ENCODE results near the gene IL1RN.

Gene IL1RN

GRCh38 chr2:113104054-113104611 lies 23.3 kb upstream of the IL1RN start:
- DNase-seq, result peak; percentile 71

DNA sequence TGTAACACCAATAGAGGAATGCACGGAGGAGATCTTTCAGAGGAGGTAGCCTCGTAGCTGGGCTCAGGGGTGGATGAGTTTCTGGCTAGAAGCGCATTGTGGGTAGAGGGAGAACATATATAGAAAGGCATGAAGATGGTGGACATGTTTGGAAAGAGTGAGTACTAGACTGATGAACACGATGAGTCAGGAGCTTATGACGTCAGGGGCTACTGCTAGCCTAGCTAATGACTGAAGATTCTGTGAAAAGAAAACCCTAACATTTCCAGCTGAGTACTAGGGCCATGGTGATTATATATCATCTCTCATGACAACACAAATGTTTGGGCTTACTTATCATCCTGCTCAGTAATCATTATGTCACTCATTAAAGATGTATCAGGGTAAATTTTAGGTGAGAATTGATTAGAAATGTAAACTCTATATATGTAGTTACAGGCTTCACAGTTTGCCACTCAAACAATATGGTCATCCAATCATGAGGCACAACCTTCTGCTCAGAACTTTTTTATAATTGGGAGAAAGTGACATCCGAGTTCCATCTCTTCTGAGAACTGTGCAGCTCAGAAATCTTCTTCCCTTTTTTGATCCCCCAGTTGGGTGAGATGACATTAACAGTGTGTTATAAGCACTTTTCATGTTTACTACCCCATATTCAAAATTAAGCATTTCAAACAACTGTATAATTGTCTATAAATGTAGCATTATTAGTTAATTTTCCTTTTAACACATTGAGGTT lies 22.2 kb upstream of the IL1RN start:
- DNase-seq, result no peak

DNA sequence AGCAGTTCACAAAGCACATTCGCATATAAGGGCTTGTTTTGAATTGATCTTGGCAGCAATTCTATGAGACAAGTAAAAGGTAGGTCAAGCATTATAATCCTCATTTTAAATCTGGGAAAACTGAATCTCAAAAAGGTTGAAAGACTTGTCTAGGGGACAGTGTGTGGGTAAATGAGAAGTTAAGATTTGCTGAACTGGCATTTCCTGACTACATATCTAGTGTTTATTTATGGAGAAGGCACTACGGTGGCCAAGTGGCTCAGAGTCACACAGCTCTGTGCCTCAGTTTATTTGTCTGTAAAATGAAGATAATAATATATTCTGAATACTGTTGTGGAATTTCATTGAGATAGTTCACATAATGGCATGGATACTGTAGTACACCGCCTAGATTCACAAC lies 16.3 kb upstream of the IL1RN start:
- no peak for DNase-seq

GRCh38 chr2:113111823-113112287 lies 15.5 kb upstream of the IL1RN start:
- no peak for DNase-seq

DNA sequence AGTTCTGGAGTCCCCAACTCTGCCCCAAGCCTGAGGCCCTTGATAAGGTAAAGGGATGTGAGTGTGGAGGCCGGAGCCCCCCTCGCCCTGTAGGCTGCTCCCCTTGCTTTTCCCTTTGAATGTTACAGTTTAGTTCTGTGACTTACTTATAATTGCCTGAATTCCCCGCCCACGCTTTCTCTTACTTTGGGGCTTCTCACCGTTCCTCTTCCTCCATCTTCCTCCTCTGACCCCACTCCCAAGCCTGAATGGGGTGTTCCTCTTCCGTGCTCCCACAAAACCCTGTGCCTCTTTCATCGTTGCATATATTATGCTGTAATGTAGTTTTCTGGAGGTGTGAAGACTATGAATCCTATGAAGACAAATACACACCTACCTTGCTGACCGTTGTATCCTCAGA lies 15.0 kb upstream of the IL1RN start:
- no peak for DNase-seq

DNA sequence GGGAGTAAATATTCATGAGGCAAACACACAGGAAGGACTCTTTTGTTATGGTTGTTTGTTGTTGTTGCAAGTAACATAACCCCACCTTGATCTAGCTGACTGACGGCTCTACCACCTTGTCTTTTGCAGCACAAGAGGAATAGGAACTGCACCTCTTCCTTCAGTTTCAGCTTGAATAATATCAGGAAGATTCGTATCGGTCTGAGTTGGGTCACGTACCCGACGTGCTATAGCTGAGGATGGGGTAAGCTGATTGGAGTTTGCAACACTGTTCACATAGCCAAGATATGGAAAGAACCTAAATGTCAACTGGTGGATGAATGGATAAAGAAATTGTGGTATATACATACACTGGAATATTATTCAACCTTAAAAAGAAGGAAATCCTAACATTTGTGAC lies 14.5 kb upstream of the IL1RN start:
- no peak for DNase-seq

DNA sequence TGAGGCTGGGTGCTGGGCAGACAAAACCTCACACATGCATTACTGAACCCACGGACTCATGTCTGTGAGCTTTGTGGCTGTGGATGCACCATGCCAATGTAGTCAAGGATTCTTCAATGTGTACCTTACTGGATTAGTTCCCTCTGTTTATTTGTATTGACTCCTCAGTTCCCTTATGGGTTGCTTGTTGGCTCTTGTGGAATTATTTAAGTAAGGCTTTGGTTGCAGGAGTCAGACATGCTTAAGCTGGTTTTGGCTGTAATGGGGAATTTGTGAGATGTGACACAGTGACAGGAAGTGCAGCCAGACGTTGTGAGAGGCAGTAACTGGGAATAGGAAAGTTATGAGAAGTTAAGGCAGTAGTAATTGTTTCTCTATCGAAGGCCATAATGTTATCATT lies 13.6 kb upstream of the IL1RN start:
- no peak for DNase-seq

- no peak for DNase-seq
Observed at GRCh38 chr2:113114224-113114945, 13.0 kb upstream of the IL1RN start.

- no peak for DNase-seq
Observed at GRCh38 chr2:113114996-113115395, 12.4 kb upstream of the IL1RN start.

GRCh38 chr2:113116100-113116958 lies 11.1 kb upstream of the IL1RN start:
- DNase-seq, result no peak

- DNase-seq, result no peak
Observed at GRCh38 chr2:113117541-113118262, 9.7 kb upstream of the IL1RN start.

DNA sequence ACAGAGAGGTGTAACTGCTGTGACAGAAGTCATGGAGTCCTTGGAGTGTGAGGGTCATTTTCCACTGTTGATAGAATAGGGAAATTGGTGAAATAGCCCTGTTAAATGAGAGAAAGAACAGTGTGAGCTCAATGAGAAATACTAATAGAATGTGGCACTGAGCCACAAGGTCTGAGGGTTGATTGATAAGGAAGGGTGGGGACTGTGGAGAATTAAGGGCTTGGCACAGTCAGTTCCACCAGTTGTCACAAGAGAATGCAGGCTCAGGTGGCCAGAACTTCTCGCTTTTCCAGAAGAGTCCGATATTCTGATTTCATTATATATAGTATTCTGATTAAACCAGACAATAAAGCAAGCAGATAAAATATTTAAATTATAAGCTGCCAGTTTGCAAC lies 9.1 kb upstream of the IL1RN start:
- no peak for DNase-seq

- no peak for DNase-seq
Observed at GRCh38 chr2:113119111-113119510, 8.3 kb upstream of the IL1RN start.

DNA sequence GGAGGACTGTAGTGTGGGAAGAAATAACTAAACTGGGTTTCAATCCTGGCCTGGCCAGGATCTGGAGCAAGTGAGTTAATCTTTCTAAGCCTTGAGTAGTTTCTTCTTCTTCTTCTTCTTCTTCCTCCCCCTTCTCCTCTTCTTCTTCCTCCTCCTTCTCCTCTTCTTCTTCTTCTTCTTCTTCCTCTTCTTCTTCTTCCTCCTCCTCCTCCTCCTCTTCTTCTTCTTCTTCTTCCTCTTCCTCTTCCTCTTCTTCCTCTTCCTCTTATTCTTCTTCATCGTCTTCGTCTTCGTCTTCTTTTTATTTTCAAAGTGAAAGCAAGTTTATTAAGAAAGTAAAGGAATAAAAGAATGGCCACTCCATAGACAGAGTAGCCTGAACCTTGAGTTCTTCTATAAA lies 6.5 kb upstream of the IL1RN start:
- DNase-seq, result no peak

DNA sequence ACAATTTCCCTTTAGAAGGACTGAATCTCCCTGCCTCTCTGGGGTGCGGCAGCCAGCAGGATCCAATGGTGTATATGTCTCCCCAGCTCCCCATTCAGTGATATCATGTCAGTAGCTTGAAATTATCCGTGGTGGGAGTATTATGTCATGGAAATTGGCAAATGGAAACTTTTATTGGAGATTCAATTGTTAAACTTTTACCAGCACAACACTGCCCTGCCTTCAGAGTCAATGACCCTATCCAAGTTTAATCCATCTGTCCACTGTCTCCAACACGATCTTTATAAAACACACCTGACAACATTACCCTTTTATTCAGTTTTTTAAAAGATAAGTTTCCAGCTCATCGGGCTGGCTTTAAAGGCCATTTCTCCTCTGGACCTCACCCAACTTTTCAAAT lies 5.0 kb upstream of the IL1RN start:
- no peak for DNase-seq

GRCh38 chr2:113123726-113124125 lies 3.7 kb upstream of the IL1RN start:
- no peak for DNase-seq

DNA sequence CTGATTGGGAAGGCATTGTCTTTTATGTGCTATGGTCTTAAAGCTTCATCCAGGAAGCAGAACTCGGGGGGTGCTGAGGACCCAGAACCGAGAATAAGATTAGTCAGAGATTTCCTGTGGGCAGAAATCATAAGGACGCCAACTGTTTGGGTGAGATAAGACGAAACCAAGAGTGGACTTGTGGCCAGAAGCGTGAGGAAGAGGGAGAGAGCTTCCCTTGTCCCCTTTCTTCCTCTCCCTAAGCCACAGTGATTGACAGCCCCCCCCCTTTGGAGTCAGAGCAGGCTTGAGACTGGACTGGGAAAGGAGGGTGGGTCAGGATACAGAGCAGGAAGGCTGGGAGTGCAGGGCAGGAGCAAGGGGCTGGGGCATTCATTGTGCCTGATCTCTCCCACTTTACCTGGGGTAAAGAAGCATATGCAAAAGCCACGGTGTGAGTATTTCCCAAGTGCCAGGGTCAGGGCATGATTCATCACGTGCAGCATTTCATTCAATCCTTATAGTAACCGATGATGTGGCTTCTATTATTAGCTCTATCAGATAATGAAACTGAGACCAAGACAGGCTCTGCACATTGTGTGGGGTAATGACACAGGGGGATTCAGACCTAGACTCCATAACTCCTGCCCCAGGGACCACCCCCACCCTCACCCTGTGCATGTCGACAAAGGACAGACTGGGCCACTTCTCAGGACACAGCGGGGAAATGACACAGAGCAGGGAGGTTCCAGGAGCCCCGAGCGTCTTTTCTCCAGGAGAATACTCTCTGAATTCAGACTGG lies 3.0 kb upstream of the IL1RN start:
- DNase-seq, result no peak

DNA sequence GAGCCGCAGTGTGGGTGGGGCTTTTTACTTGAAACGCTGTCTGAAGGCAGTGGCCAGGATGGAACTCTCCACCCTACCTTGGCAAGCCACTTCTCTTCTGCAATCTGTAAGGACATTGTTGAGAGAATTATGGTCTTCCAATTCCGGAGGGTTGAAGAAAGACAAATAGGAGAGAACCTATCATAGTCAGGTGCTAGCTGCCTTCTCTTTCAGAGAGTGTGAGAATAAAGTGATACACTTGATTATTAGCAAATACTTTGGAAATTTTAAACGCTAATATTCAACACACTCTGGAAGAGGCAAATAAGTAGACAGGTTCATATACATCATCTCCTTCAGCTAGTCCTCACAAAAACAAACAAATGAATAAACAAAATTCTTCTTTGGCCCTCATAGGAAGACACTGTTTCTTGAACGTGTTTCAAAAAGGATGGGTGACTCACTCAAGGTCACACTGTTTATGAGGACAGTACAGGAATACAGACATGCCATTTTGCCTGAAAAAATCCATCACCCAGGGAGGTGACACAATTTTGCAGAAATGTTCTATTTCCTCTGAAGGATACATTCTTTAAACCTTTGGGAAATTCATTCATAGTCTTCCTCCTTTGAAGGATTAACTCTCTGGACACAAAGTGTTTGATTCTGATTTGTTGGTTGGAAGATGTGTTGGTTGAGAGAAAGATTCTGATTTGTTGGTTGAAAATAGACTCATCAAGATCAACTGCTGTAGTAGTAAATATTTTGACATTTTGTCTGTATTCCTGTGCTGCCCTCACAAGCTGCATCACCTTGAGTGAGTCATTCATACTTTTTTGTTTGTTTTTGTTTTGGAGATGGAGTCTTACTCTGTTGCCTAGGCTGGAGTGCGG lies 2.2 kb upstream of the IL1RN start:
- no peak for DNase-seq

GRCh38 chr2:113127646-113128570 lies 510 bp downstream of the IL1RN start:
- DNase-seq, result no peak

Measured in activated CD8-positive, alpha-beta memory T cell treated with anti-CD3 and anti-CD28 coated beads for 24 hours (primary cell).